HEK293T (cell line): Measurements from ENCODE around the gene KRT84.

ENCODE experiments used
- CTCF ChIA-PET: fragments of 350-600 bp; formaldehyde crosslinking; extraction: SDS; loops from one replicate; lab custom pipeline; 2021; ENCODE audit warnings: antibody characterized with exemption, inconsistent platforms; lab: Yijun Ruan, JAX
- POLR2A ChIA-PET: fragments of 350-600 bp; formaldehyde crosslinking; extraction: SDS; loops from one replicate; lab custom pipeline; 2020; ENCODE audit warnings: antibody characterized with exemption, inconsistent platforms; lab: Yijun Ruan, JAX
- DNase-seq: peaks from one replicate; pipeline ENCODE4 v3.0.0; 2012; ENCODE audit warnings: mixed read lengths; ENCODE audit errors: extremely low spot score
- ARNT ChIP-seq: fragments of 450-650 bp; IDR thresholded peaks from 2 replicates; pipeline ENCODE4 v1.6.1; 2017; ENCODE audit warnings: mild to moderate bottlenecking
- BHLHE40 ChIP-seq: fragments of 450-650 bp; IDR thresholded peaks from 2 replicates; pipeline ENCODE4 v1.6.1; 2016; ENCODE audit warnings: mild to moderate bottlenecking, moderate library complexity, borderline replicate concordance
- CTBP1 ChIP-seq: fragments of 450-650 bp; IDR thresholded peaks from 2 replicates; pipeline ENCODE4 v1.6.1; 2016; ENCODE audit warnings: borderline replicate concordance
- ELF4 ChIP-seq: fragments of 450-650 bp; IDR thresholded peaks from 2 replicates; pipeline ENCODE4 v1.6.1; 2017; ENCODE audit warnings: antibody characterized with exemption
- FOXA1 ChIP-seq: fragments of 450-650 bp; IDR thresholded peaks from 2 replicates; pipeline ENCODE4 v1.6.1; 2016; ENCODE audit warnings: mild to moderate bottlenecking
- FOXK2 ChIP-seq: fragments of 450-650 bp; IDR thresholded peaks from 2 replicates; pipeline ENCODE4 v1.6.1; 2016; ENCODE audit warnings: mild to moderate bottlenecking
- FOXM1 ChIP-seq: fragments of 450-650 bp; IDR thresholded peaks from 2 replicates; pipeline ENCODE4 v1.6.1; 2017; ENCODE audit warnings: mild to moderate bottlenecking, borderline replicate concordance
- HDGF ChIP-seq: fragments of 450-650 bp; IDR thresholded peaks from 2 replicates; pipeline ENCODE4 v1.6.1; 2017; ENCODE audit warnings: antibody characterized with exemption, borderline replicate concordance
- L3MBTL2 ChIP-seq: fragments of 450-650 bp; conservative IDR thresholded peaks from 2 replicates; pipeline ENCODE4 v1.6.1; 2016; ENCODE audit warnings: mild to moderate bottlenecking
- LEF1 ChIP-seq: fragments of 450-650 bp; IDR thresholded peaks from 2 replicates; pipeline ENCODE4 v1.6.1; 2017; ENCODE audit warnings: mild to moderate bottlenecking, borderline replicate concordance
- NFRKB ChIP-seq: fragments of 450-650 bp; IDR thresholded peaks from 2 replicates; pipeline ENCODE4 v1.6.1; 2016; ENCODE audit warnings: mild to moderate bottlenecking, moderate library complexity
- PKNOX1 ChIP-seq: fragments of 450-650 bp; IDR thresholded peaks from 2 replicates; pipeline ENCODE4 v1.6.1; 2016
- SP1 ChIP-seq: fragments of 450-650 bp; IDR thresholded peaks from 2 replicates; pipeline ENCODE4 v1.6.1; 2017
- SUZ12 ChIP-seq: fragments of 450-650 bp; IDR thresholded peaks from 2 replicates; pipeline ENCODE4 v1.6.1; 2016; ENCODE audit warnings: mild to moderate bottlenecking
- TARDBP ChIP-seq: fragments of 450-650 bp; IDR thresholded peaks from 2 replicates; pipeline ENCODE4 v1.6.1; 2016
- ZNF384 ChIP-seq: fragments of 450-650 bp; IDR thresholded peaks from 2 replicates; pipeline ENCODE4 v1.6.1; 2016

KRT84 gene

GRCh38 chr12:52401526-52401925 is 16.1 kb upstream of the KRT84 start:
- no peak for DNase-seq
- POLR2A ChIA-PET, result no interaction called here
- CTCF ChIA-PET, result no interaction called here
- TF ChIP-seq ELF4, result no peak
- TF ChIP-seq FOXK2, result no peak
- TF ChIP-seq NFRKB, result no peak
- TF ChIP-seq FOXA1, result no peak
- TF ChIP-seq SP1, result no peak
- TF ChIP-seq ARNT, result no peak
- TF ChIP-seq ZNF384, result no peak
- TF ChIP-seq HDGF, result no peak
- TF ChIP-seq PKNOX1, result no peak
- TF ChIP-seq CTBP1, result no peak
- no peak for TF ChIP-seq FOXM1
- no peak for TF ChIP-seq BHLHE40
- TF ChIP-seq SUZ12, result no peak
- TF ChIP-seq LEF1, result no peak
- no peak for TF ChIP-seq L3MBTL2
- TF ChIP-seq TARDBP, result no peak

GRCh38 chr12:52400906-52401305 is 15.5 kb upstream of the KRT84 start:
- no peak for DNase-seq
- CTCF ChIA-PET, result no interaction called here
- no peak for TF ChIP-seq ARNT
- no peak for TF ChIP-seq HDGF
- POLR2A ChIA-PET, result no interaction called here

- TF ChIP-seq PKNOX1 (no peak), CTBP1 (no peak), ELF4 (no peak), BHLHE40 (no peak), FOXA1 (no peak), NFRKB (no peak), SP1 (no peak), FOXM1 (no peak), L3MBTL2 (no peak), LEF1 (no peak), SUZ12 (no peak)
- DNase-seq, result no peak
- ChIA-PET CTCF (no interaction called here), POLR2A (no interaction called here)
Observed at GRCh38 chr12:52399756-52400155, 14.3 kb upstream of the KRT84 start.

- CTCF ChIA-PET, result no interaction called here
- TF ChIP-seq BHLHE40 (no peak), FOXM1 (no peak), SP1 (no peak), FOXA1 (no peak), ELF4 (no peak), NFRKB (no peak)
- POLR2A ChIA-PET, result no interaction called here
- DNase-seq, result no peak
Observed at GRCh38 chr12:52398176-52398575, 12.7 kb upstream of the KRT84 start.

GRCh38 chr12:52396656-52397055 is 11.2 kb upstream of the KRT84 start:
- DNase-seq, result no peak
- CTCF ChIA-PET, result no interaction called here
- POLR2A ChIA-PET, result no interaction called here
- no peak for TF ChIP-seq FOXM1
- TF ChIP-seq BHLHE40, result no peak
- no peak for TF ChIP-seq ARNT
- no peak for TF ChIP-seq PKNOX1
- TF ChIP-seq HDGF, result no peak
- TF ChIP-seq LEF1, result no peak
- no peak for TF ChIP-seq ELF4
- TF ChIP-seq TARDBP, result no peak
- TF ChIP-seq CTBP1, result no peak
- no peak for TF ChIP-seq FOXK2
- no peak for TF ChIP-seq FOXA1
- no peak for TF ChIP-seq L3MBTL2
- no peak for TF ChIP-seq NFRKB

GRCh38 chr12:52395761-52396434 is 10.4 kb upstream of the KRT84 start:
- CTCF ChIA-PET, result interaction anchor here (0.6 to 1.4 kb wide), 2 partner anchors 23 to 484 kb away, joined by 3 read pairs; no protein-coding TSS in a partner anchor
- TF ChIP-seq FOXA1 (no peak), LEF1 (no peak), FOXK2 (no peak), ARNT (no peak), TARDBP (no peak), NFRKB (no peak), L3MBTL2 (no peak)
- POLR2A ChIA-PET, result no interaction called here
- peak; percentile 21 for DNase-seq
